IMR-90 (cell line): ENCODE measurements around the gene SERPINA3. TPM values are rescaled to one million over a fixed set of nuclear protein-coding genes. Genes with fewer than 3 reads are reported as not detected.

Source experiments
- ATAC-seq: fragments of 200-7000 bp; cut with Tn5 transposase; 2 replicates; pipeline ENCODE4 v1.9.1; 2020; ENCODE audit warnings: low read depth, mild to moderate bottlenecking, moderate library complexity
- BruUV-seq: library from RNA; stranded (reverse); fragments of 400-500 nt; replicated peaks from 2 replicates; lab custom pipeline; 2021; lab: Mats Ljungman, UMichigan
- CTCF ChIA-PET: fragments of 300-600 bp; formaldehyde crosslinking; extraction: SDS; loops from one replicate; lab custom pipeline; 2021; ENCODE audit warnings: antibody characterized with exemption; lab: Yijun Ruan, JAX
- POLR2A ChIA-PET: fragments of 300-600 bp; sonication (Branson Sonifier 250); formaldehyde crosslinking; loops from one replicate; lab custom pipeline; 2022; ENCODE audit warnings: antibody characterized with exemption; ENCODE audit not compliant: unreplicated experiment; lab: Charles Lee
- DNase-seq: peaks from one replicate; pipeline ENCODE4 v3.0.0; 2013
- H2AFZ ChIP-seq: replicated peaks from 2 replicates; pipeline ENCODE3; 2013; ENCODE audit warnings: low read length, mild to moderate bottlenecking; ENCODE audit not compliant: poor library complexity
- H2AK5ac ChIP-seq: 2 replicates; pipeline ENCODE4 v1.6.1; 2013; ENCODE audit warnings: low read depth, low read length, inconsistent platforms
- H2AK9ac ChIP-seq: replicated peaks from 2 replicates; pipeline ENCODE3; 2013; ENCODE audit warnings: mild to moderate bottlenecking, low read depth, low read length, moderate library complexity; ENCODE audit not compliant: poor library complexity
- H2BK120ac ChIP-seq: 2 replicates; pipeline ENCODE4 v1.6.1; 2013; ENCODE audit warnings: low read depth, low read length, inconsistent platforms
- H2BK15ac ChIP-seq: 3 replicates; pipeline ENCODE4 v1.6.1; 2013; ENCODE audit warnings: low read depth, low read length, inconsistent platforms
- H2BK20ac ChIP-seq: 2 replicates; pipeline ENCODE4 v1.6.1; 2013; ENCODE audit warnings: low read depth, mild to moderate bottlenecking, inconsistent platforms, low read length, moderate library complexity
- H2BK5ac ChIP-seq: 2 replicates; pipeline ENCODE4 v1.6.1; 2013; ENCODE audit warnings: mild to moderate bottlenecking, low read depth, low read length, inconsistent platforms; ENCODE audit not compliant: poor library complexity, severe bottlenecking
- H3K14ac ChIP-seq: replicated peaks from 2 replicates; pipeline ENCODE4 v1.6.1; 2013; ENCODE audit warnings: low read depth, low read length, inconsistent platforms
- H3K18ac ChIP-seq: 2 replicates; pipeline ENCODE4 v1.6.1; 2013; ENCODE audit warnings: low read depth, low read length, control low read depth
- H3K23ac ChIP-seq: 2 replicates; pipeline ENCODE4 v1.6.1; 2013; ENCODE audit warnings: low read depth, low read length, inconsistent platforms
- H3K27ac ChIP-seq: 2 replicates; pipeline ENCODE4 v1.5.1; 2013; ENCODE audit warnings: mild to moderate bottlenecking, control low read depth, low read length; ENCODE audit not compliant: insufficient read depth
- H3K27me3 ChIP-seq: 2 replicates; pipeline ENCODE4 v1.6.1; 2013; ENCODE audit warnings: low read length; ENCODE audit not compliant: control insufficient read depth, insufficient read depth
- H3K36me3 ChIP-seq: 2 replicates; pipeline ENCODE4 v1.6.1; 2013; ENCODE audit warnings: low read length, mixed read lengths; ENCODE audit not compliant: control insufficient read depth, insufficient read depth
- H3K4ac ChIP-seq: 2 replicates; pipeline ENCODE4 v1.6.1; 2013; ENCODE audit warnings: low read depth, low read length, inconsistent platforms
- H3K4me1 ChIP-seq: 2 replicates; pipeline ENCODE4 v1.6.1; 2013; ENCODE audit warnings: low read length, mixed read lengths; ENCODE audit not compliant: control insufficient read depth, insufficient read depth
- H3K4me2 ChIP-seq: 2 replicates; pipeline ENCODE4 v1.6.1; 2013; ENCODE audit warnings: low read depth, mild to moderate bottlenecking, control low read depth, low read length, moderate library complexity
- H3K4me3 ChIP-seq: 2 replicates; pipeline ENCODE4 v1.5.1; 2013; ENCODE audit warnings: low read depth, mild to moderate bottlenecking, control low read depth, low read length, moderate library complexity; ENCODE audit not compliant: insufficient read depth
- H3K56ac ChIP-seq: 2 replicates; pipeline ENCODE4 v1.6.1; 2013; ENCODE audit warnings: low read length, inconsistent platforms; ENCODE audit not compliant: insufficient read depth; ENCODE audit errors: extremely low read depth
- H3K79me1 ChIP-seq, 2 experiments: 2 replicates each; pipeline ENCODE4 v1.6.1; 2013; ENCODE audit warnings: low read length in 2 of 2, inconsistent platforms in 1 of 2, low read depth in 1 of 2
- H3K9ac ChIP-seq: 2 replicates; pipeline ENCODE4 v1.6.1; 2013; ENCODE audit warnings: low read depth, low read length, control low read depth
- H3K9me1 ChIP-seq: 2 replicates; pipeline ENCODE4 v1.6.1; 2013; ENCODE audit warnings: low read length, inconsistent platforms; ENCODE audit not compliant: insufficient read depth
- H3K9me3 ChIP-seq: 2 replicates; pipeline ENCODE4 v1.6.1; 2013; ENCODE audit warnings: low read length; ENCODE audit not compliant: control insufficient read depth, insufficient read depth
- H4K20me1 ChIP-seq: 2 replicates; pipeline ENCODE4 v1.6.1; 2013; ENCODE audit warnings: low read length, inconsistent platforms; ENCODE audit not compliant: insufficient read depth
- H4K5ac ChIP-seq: 2 replicates; pipeline ENCODE4 v1.6.1; 2013; ENCODE audit warnings: mild to moderate bottlenecking, low read depth, low read length, control low read depth
- H4K8ac ChIP-seq, 2 experiments: 2 replicates each; pipeline ENCODE4 v1.6.1; 2013; ENCODE audit warnings: low read depth in 2 of 2, low read length in 2 of 2, control low read depth in 1 of 2, inconsistent platforms in 1 of 2
- H4K91ac ChIP-seq: 2 replicates; pipeline ENCODE4 v1.6.1; 2013; ENCODE audit warnings: low read depth, low read length, inconsistent platforms; ENCODE audit not compliant: insufficient read depth
- BHLHE40 ChIP-seq: fragments of 150-350 bp; IDR thresholded peaks from 2 replicates; pipeline ENCODE4 v1.6.1; 2016; ENCODE audit warnings: mild to moderate bottlenecking, low read depth, low read length
- CEBPB ChIP-seq: IDR thresholded peaks from 2 replicates; pipeline ENCODE4 v1.6.1; 2012; ENCODE audit warnings: low read depth, low read length, improper control_type of control experiment
- CHD1 ChIP-seq: IDR thresholded peaks from 2 replicates; pipeline ENCODE4 v1.6.1; 2012; ENCODE audit warnings: low read depth, low read length, improper control_type of control experiment
- ELK1 ChIP-seq: fragments of 150-350 bp; IDR thresholded peaks from 2 replicates; pipeline ENCODE4 v1.6.1; 2016; ENCODE audit warnings: low read depth, mild to moderate bottlenecking, low read length, moderate library complexity, borderline replicate concordance
- FOS ChIP-seq: fragments of 150-350 bp; IDR thresholded peaks from 2 replicates; pipeline ENCODE4 v1.6.1; 2016; ENCODE audit warnings: low read depth, low read length
- MAFK ChIP-seq: IDR thresholded peaks from 2 replicates; pipeline ENCODE4 v1.6.1; 2012; ENCODE audit warnings: low read depth, low read length, improper control_type of control experiment
- MAZ ChIP-seq: IDR thresholded peaks from 2 replicates; pipeline ENCODE4 v1.6.1; 2012; ENCODE audit warnings: low read depth, mild to moderate bottlenecking, low read length, improper control_type of control experiment, moderate library complexity, borderline replicate concordance
- MXI1 ChIP-seq: IDR thresholded peaks from 2 replicates; pipeline ENCODE4 v1.6.1; 2012; ENCODE audit warnings: low read depth, mild to moderate bottlenecking, low read length, moderate library complexity, borderline replicate concordance
- NFE2L2 ChIP-seq: fragments of 150-350 bp; IDR thresholded peaks from 2 replicates; pipeline ENCODE4 v1.6.1; 2016; ENCODE audit warnings: low read depth, mild to moderate bottlenecking, low read length
- POLR2A ChIP-seq: IDR thresholded peaks from 2 replicates; pipeline ENCODE4 v1.6.1; 2012; ENCODE audit warnings: mild to moderate bottlenecking, low read depth, low read length
- RAD21 ChIP-seq: IDR thresholded peaks from 2 replicates; pipeline ENCODE4 v1.6.1; 2012; ENCODE audit warnings: low read length, improper control_type of control experiment
- RCOR1 ChIP-seq: IDR thresholded peaks from 2 replicates; pipeline ENCODE4 v1.6.1; 2012; ENCODE audit warnings: mild to moderate bottlenecking, low read length, improper control_type of control experiment; ENCODE audit not compliant: insufficient replicate concordance
- RFX5 ChIP-seq: IDR thresholded peaks from 2 replicates; pipeline ENCODE4 v1.8.0; 2012; ENCODE audit warnings: low read depth, mild to moderate bottlenecking, low read length, moderate library complexity
- SMC3 ChIP-seq: fragments of 150-350 bp; IDR thresholded peaks from 2 replicates; pipeline ENCODE4 v1.6.1; 2016; ENCODE audit warnings: low read depth, mild to moderate bottlenecking, antibody characterized with exemption, low read length, moderate library complexity
- USF2 ChIP-seq: fragments of 150-350 bp; IDR thresholded peaks from 2 replicates; pipeline ENCODE4 v1.6.1; 2017; ENCODE audit warnings: mild to moderate bottlenecking, antibody characterized with exemption, low read length, low read depth
- WGBS, 2 experiments: methylation state at CpG; one replicate each; pipeline versions ENCODE4 v1.1.5 to v1.1.7; 2013; ENCODE audit warnings: missing lambda C conversion rate in 2 of 2; ENCODE audit not compliant: insufficient read length in 1 of 2; ENCODE audit errors: extremely low coverage in 2 of 2; 5-methylcytosine and 5-hydroxymethylcytosine counted together
- dilution Hi-C: fragments of 300-500 bp; cut with HindIII; formaldehyde crosslinking; loops from one replicate; pipeline ENCODE4 v1.14.3; 2018; ENCODE audit warnings: low sequenced_read_pairs; ENCODE audit not compliant: unreplicated experiment
- in situ Hi-C: fragments of 300-500 bp; cut with MboI; formaldehyde crosslinking; loops from 3 replicates; pipeline ENCODE4 v1.14.3; 2019; ENCODE audit warnings: low sequenced_read_pairs, inconsistent platforms, mixed read lengths
- intact Hi-C: fragments of 100-400 bp; cut with micrococcal nuclease; formaldehyde crosslinking; loops from 2 replicates; pipeline ENCODE4 v1.10.0; 2022
- polyA plus RNA-seq, 3 experiments: library from polyadenylated mRNA; depleted of rRNA; stranded (reverse); fragments of >200 nt; gene quantifications; 2 replicates each; pipeline ENCODE4 v1.2.3, GENCODE V29; 2012; ENCODE audit warnings: low replicate concordance in 1 of 3
- total RNA-seq: library from RNA; depleted of rRNA; stranded (reverse); fragments of >200 nt; gene quantifications from 2 replicates; pipeline ENCODE4 v1.2.3, GENCODE V29; 2012
- TF ChIP-seq, protein P1 (sequence below): conservative IDR thresholded peaks from 2 replicates; pipeline ENCODE4 v1.5.1; 2012; ENCODE audit warnings: mild to moderate bottlenecking, low read depth, low read length, improper control_type of control experiment

The SERPINA3 gene
- total and polyA plus RNA-seq, 2 of the 4 experiments (the other 2 are of a cell fraction): 0.36 to 0.48 TPM

DNA sequence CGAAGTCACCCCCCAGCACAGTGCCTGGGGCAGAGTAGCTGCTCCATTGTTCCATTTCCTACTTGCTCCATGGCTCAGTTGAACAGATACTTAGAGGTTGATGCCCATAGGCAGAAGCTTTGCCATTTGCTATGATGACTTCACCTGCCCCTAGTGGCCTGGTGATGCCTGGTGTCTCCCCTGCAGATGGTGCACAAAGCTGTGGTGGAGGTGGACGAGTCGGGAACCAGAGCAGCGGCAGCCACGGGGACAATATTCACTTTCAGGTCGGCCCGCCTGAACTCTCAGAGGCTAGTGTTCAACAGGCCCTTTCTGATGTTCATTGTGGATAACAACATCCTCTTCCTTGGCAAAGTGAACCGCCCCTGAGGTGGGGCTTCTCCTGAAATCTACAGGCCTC is 20.3 kb upstream of the SERPINA3 start:
- H3K36me3 ChIP-seq: no peaks in the 10 kb centered on the region
- H2BK5ac ChIP-seq: no peak overlapping the region
- BruUV-seq: no TSS peak
- DNase-seq: no peak
- H3K56ac ChIP-seq: no peak overlapping the region
- H3K4me3 ChIP-seq: no peak overlapping the region
- H4K5ac ChIP-seq: no peak overlapping the region
- no peak overlapping the region for H3K27ac ChIP-seq
- no peak overlapping the region for H3K4me2 ChIP-seq
- TF ChIP-seq RCOR1 (no peak), MXI1 (no peak), SMC3 (no peak), CHD1 (no peak), RFX5 (no peak), MAZ (no peak), USF2 (no peak), CEBPB (no peak), RAD21 (no peak), POLR2A (no peak), NFE2L2 (no peak), BHLHE40 (no peak), MAFK (no peak), ELK1 (no peak), FOS (no peak)
- TF ChIP-seq, protein P1, sequence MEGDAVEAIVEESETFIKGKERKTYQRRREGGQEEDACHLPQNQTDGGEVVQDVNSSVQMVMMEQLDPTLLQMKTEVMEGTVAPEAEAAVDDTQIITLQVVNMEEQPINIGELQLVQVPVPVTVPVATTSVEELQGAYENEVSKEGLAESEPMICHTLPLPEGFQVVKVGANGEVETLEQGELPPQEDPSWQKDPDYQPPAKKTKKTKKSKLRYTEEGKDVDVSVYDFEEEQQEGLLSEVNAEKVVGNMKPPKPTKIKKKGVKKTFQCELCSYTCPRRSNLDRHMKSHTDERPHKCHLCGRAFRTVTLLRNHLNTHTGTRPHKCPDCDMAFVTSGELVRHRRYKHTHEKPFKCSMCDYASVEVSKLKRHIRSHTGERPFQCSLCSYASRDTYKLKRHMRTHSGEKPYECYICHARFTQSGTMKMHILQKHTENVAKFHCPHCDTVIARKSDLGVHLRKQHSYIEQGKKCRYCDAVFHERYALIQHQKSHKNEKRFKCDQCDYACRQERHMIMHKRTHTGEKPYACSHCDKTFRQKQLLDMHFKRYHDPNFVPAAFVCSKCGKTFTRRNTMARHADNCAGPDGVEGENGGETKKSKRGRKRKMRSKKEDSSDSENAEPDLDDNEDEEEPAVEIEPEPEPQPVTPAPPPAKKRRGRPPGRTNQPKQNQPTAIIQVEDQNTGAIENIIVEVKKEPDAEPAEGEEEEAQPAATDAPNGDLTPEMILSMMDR: no peak
- no peak for ATAC-seq
- POLR2A ChIA-PET: no interaction called here
- no peaks in the 10 kb centered on the region for H3K9me1 ChIP-seq
- H2AK9ac ChIP-seq: no peak overlapping the region
- no peak overlapping the region for H3K9ac ChIP-seq
- H4K20me1 ChIP-seq: no peaks in the 10 kb centered on the region
- H3K4ac ChIP-seq: no peak overlapping the region
- H4K91ac ChIP-seq: no peak overlapping the region
- no peaks in the 10 kb centered on the region for H3K9me3 ChIP-seq
- in situ Hi-C loops: no loop called here
- H4K8ac ChIP-seq: no peak overlapping the region
- H3K27me3 ChIP-seq: peaks cover 8% of the 10 kb centered on the region
- H2BK15ac ChIP-seq: no peak overlapping the region
- no peaks in the 10 kb centered on the region for H3K4me1 ChIP-seq
- no peaks in the 10 kb centered on the region for H3K79me1 ChIP-seq
- dilution Hi-C loops: no loop called here
- WGBS, 2 experiments: 50% methylated on average over 2 of the region's 8 CpGs; no CpG with 5 or more reads in 1 of the 2 experiments
- H2BK20ac ChIP-seq: no peak overlapping the region
- H2AFZ ChIP-seq: no peak overlapping the region
- H3K23ac ChIP-seq: no peak overlapping the region
- intact Hi-C loops: no loop called here
- CTCF ChIA-PET: no interaction called here
- no peak overlapping the region for H3K14ac ChIP-seq
- no peak overlapping the region for H2AK5ac ChIP-seq
- no peak overlapping the region for H2BK120ac ChIP-seq
- no peak overlapping the region for H3K18ac ChIP-seq
